Karpas-422 (cell line): ENCODE data around the gene ACOT7. TPM values are rescaled to one million over a fixed set of nuclear protein-coding genes. Genes with fewer than 3 reads are reported as not detected.
"Not testable (repeated sequence)": the region's sequence is repeated elsewhere in the genome, so short reads cannot be mapped to it uniquely, and the experiment has no call there.

Source experiments
- DNase-seq: peaks from one replicate; pipeline ENCODE4 v3.0.0-alpha.2; 2015
- H2AFZ ChIP-seq: fragments of 200-600 bp; sonication (generic); 2 replicates; pipeline ENCODE4 v1.6.1; 2014; ENCODE audit warnings: antibody characterized with exemption, low read length, mixed read lengths
- H3K27ac ChIP-seq: fragments of 200-600 bp; sonication (generic); 2 replicates; pipeline ENCODE4 v1.5.1; 2014; ENCODE audit warnings: mild to moderate bottlenecking, low read length, moderate library complexity
- H3K27me3 ChIP-seq: fragments of 200-600 bp; sonication (generic); 2 replicates; pipeline ENCODE4 v1.6.1; 2014; ENCODE audit warnings: low read length, mixed read lengths
- H3K36me3 ChIP-seq: fragments of 200-600 bp; sonication (generic); 2 replicates; pipeline ENCODE4 v1.6.1; 2014; ENCODE audit warnings: low read length, mixed read lengths; ENCODE audit not compliant: insufficient read depth
- H3K4me1 ChIP-seq: fragments of 200-600 bp; sonication (generic); 2 replicates; pipeline ENCODE4 v1.6.1; 2014; ENCODE audit warnings: mild to moderate bottlenecking, low read length, mixed read lengths
- H3K4me2 ChIP-seq: fragments of 200-600 bp; sonication (generic); 2 replicates; pipeline ENCODE4 v1.6.1; 2014; ENCODE audit warnings: low read length, low read depth, mild to moderate bottlenecking; ENCODE audit not compliant: poor library complexity, severe bottlenecking
- H3K4me3 ChIP-seq: fragments of 200-600 bp; sonication (generic); 2 replicates; pipeline ENCODE4 v1.5.1; 2014; ENCODE audit warnings: mild to moderate bottlenecking, antibody characterized with exemption, low read length, mixed read lengths
- H3K79me2 ChIP-seq: fragments of 200-600 bp; sonication (generic); 2 replicates; pipeline ENCODE4 v1.6.1; 2014; ENCODE audit warnings: mild to moderate bottlenecking, low read length, mixed read lengths
- H3K9ac ChIP-seq: fragments of 200-600 bp; sonication (generic); 2 replicates; pipeline ENCODE4 v1.6.0; 2014; ENCODE audit warnings: low read length
- H3K9me2 ChIP-seq: fragments of 200-600 bp; sonication (generic), shearing (Covaris generic); replicated peaks from 2 replicates; pipeline ENCODE4 v1.6.0; 2014; ENCODE audit warnings: mild to moderate bottlenecking, low read length, moderate library complexity; ENCODE audit not compliant: insufficient read depth
- H3K9me3 ChIP-seq: fragments of 300-700, 200-600 bp; sonication (generic); 2 replicates; pipeline ENCODE4 v1.6.1; 2014; ENCODE audit warnings: low read length, mixed read lengths
- H4K20me1 ChIP-seq: fragments of 200-600 bp; sonication (generic); 2 replicates; pipeline ENCODE4 v1.6.1; 2014; ENCODE audit warnings: mild to moderate bottlenecking, antibody characterized with exemption, low read length, low read depth; ENCODE audit not compliant: insufficient read depth
- total RNA-seq: library from RNA; depleted of rRNA; stranded (reverse); fragments of >200 nt; shearing (Covaris generic); gene quantifications from 2 replicates; pipeline ENCODE4 v1.2.3, GENCODE V29; 2014; ENCODE audit warnings: low replicate concordance

ACOT7 gene
- total RNA-seq, 1 experiment from 2014 or later = 11.8 TPM

DNA sequence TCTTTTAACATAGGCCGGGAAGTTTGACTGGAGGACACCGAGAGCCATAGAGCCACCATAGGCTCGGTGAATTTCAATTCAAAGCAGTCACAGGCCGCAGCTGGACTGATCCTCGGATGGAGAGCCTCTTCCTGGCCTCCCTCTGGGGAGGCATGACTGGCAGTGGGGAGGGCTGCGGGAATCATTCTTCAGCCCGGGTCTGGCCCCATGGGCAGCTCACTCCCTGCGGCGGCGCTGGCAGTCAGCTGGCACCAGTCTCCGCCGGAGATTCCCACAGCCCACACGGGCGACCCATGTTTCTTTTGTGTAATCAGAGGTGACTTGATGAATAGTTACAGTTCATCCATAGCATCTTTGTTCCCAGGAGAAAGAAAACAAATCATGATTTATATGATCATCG is 41.6 kb upstream of the ACOT7 start:
- Histone ChIP-seq H3K79me2 (no peaks in the 10 kb centered on the region), H3K4me1 (peaks cover 3% of the 10 kb centered on the region; the same call in 1 of the 2 replicates), H3K9ac (no peak overlapping the region), H3K4me2 (no peak overlapping the region), H3K9me2 (no peaks in the 10 kb centered on the region), H3K27me3 (no peaks in the 10 kb centered on the region), H3K27ac (no peak overlapping the region), H3K9me3 (no peaks in the 10 kb centered on the region), H2AFZ (no peak overlapping the region), H4K20me1 (0 out of 2 replicates have a peak, but pooled peaks cover 5% of the 10 kb centered on the region), H3K36me3 (no peaks in the 10 kb centered on the region), H3K4me3 (no peak overlapping the region)
- DNase-seq = no peak

DNA sequence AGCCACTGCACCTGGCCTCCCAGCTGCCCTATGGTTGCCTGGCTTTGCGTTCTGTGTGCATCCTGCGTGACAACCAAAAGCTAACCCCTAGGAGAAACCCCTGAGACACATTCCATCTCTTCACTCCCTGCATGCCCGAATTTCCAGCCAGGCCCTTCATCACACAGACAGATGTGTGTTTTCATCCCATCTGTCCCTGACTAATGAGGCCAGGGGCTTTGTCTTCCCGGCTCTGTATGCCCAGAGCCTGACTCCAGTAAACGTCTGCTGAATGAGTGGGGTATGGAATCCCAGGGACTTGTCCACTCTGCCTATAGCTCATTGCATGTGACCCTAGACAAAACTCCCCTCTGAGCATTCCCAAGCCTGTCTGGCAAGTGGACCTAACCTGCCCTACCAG is 40.6 kb upstream of the ACOT7 start:
- Histone ChIP-seq H3K4me1 (peaks cover under 1% of the 10 kb centered on the region; the same call in 1 of the 2 replicates), H3K4me3 (no peak overlapping the region), H3K9me3 (no peaks in the 10 kb centered on the region), H3K79me2 (no peaks in the 10 kb centered on the region), H2AFZ (no peak overlapping the region), H3K27ac (no peak overlapping the region), H3K27me3 (no peaks in the 10 kb centered on the region), H3K9me2 (no peaks in the 10 kb centered on the region), H3K9ac (no peak overlapping the region), H3K4me2 (no peak overlapping the region), H4K20me1 (0 out of 2 replicates have a peak, but pooled peaks cover 5% of the 10 kb centered on the region), H3K36me3 (no peaks in the 10 kb centered on the region)
- no peak for DNase-seq

DNA sequence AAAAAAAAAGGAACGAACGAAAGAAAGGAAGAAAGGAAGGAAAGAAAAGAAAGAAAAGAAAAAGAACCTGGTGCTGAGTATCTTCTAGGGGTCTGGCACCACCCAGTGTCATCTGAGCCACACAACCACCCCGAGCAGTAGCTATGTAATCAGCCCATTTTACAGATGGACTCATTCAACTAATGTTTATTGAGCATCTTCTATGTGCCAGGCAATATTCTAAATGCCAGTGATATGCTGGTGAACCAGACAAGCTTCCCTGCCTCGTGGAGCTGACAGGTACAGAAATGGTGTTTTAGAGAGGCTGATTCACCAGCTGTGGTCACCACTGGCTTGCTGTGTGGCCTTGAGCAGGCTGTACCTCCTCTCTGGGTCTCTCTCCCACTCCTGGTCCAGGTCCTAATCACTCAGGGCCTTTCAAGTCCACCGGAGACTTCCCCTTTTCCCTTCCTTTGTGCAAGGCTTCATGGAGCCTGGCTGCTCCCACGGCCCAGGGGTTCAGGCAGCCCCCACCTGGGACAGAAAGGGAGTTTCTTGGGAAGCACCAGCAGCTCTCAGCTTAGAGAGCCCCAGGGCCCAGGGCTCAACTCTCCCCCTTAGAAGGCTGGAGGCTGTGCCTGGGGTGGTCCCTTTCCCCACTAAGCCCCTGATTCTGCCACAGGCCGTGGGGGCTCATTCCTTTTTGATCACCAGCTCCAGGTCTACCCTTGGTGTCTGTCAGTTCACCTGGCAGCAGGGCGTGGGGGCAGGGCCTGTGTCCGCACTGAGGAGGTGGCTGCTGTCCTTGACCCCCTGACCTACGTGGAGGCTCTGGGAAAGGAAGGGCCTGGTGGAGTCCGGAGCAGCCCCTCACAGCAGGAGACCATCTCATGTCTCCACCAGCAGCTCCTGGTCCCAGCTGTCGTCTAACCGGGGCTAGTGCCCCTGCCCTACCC is 38.3 kb upstream of the ACOT7 start:
- not testable (repeated sequence) for H3K4me2 ChIP-seq

DNA sequence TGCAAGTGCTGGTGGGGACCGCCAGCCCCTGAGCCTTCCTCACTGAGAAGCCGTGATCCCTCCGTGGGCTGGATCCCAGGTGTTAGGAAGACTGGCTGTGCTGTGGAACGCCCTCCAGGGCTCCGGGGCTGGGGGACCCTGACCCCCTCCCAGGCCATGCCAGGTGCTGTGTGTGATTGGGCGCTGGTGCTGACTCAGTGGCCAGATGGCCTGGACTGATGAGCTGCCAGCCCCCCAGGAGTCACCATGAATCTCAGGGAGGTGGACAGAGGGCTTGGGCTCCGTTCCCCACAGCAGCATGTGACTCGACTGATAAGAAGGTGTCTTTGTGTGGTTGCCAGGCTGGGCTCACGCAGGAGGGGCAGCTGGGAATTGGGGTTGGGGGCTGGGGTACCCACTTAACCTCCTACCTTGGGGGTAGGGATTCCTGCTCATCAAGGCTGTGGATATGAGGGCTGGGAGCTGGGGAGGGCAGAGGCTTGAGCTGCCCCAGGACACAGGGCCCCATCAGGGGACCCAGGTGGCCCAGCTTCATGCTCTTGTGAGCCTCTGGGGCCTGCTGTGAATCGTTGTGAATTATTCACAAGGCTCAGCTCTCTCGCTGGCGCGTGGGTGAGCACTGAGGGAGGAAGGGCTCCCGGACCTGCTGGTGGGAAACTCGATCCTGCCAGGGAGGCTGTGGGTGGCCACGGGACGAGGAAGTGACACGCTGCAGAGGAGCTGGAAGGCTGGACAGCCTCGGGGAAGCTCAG is 36.3 kb upstream of the ACOT7 start:
- H3K4me1 ChIP-seq, H3K79me2 ChIP-seq, H3K27ac ChIP-seq, H3K9me3 ChIP-seq, H2AFZ ChIP-seq, H3K9me2 ChIP-seq, H3K36me3 ChIP-seq, H3K9ac ChIP-seq, H3K4me3 ChIP-seq, H3K27me3 ChIP-seq, H4K20me1 ChIP-seq, DNase-seq, H3K4me2 ChIP-seq: not testable (repeated sequence)

More for the DNA sequence above, 38.3 kb upstream of the ACOT7 start:
- H4K20me1 ChIP-seq, H3K9me2 ChIP-seq, H3K27ac ChIP-seq, H3K36me3 ChIP-seq, H3K27me3 ChIP-seq, H2AFZ ChIP-seq, H3K9ac ChIP-seq, H3K4me1 ChIP-seq, H3K79me2 ChIP-seq, DNase-seq, H3K9me3 ChIP-seq, H3K4me3 ChIP-seq: not testable (repeated sequence)

DNA sequence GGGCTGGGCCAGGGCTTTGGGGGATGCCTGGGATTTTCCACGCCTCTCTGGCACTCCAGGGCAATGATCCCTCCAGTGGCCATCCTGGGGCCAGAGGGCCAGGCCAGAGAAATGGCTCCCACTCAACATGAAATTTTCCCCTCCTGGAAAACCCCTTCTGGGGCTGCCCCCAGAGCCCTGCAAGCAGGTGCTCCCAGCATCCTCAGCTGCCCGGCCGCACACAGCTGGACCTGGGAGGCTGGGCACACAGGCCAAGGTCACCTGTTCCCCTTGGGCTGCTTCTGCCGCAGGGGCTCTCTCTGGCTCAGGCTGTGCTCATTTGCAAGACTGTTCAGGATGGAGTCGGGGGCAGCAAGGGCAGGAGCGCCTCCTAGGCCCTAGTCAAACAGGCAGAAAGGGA is 34.9 kb upstream of the ACOT7 start:
- not testable (repeated sequence) for H3K4me1 ChIP-seq, H3K9me3 ChIP-seq, H3K27me3 ChIP-seq, H3K9ac ChIP-seq, H2AFZ ChIP-seq, H3K9me2 ChIP-seq, DNase-seq, H3K4me3 ChIP-seq, H3K79me2 ChIP-seq, H3K4me2 ChIP-seq, H3K36me3 ChIP-seq, H3K27ac ChIP-seq, H4K20me1 ChIP-seq

DNA sequence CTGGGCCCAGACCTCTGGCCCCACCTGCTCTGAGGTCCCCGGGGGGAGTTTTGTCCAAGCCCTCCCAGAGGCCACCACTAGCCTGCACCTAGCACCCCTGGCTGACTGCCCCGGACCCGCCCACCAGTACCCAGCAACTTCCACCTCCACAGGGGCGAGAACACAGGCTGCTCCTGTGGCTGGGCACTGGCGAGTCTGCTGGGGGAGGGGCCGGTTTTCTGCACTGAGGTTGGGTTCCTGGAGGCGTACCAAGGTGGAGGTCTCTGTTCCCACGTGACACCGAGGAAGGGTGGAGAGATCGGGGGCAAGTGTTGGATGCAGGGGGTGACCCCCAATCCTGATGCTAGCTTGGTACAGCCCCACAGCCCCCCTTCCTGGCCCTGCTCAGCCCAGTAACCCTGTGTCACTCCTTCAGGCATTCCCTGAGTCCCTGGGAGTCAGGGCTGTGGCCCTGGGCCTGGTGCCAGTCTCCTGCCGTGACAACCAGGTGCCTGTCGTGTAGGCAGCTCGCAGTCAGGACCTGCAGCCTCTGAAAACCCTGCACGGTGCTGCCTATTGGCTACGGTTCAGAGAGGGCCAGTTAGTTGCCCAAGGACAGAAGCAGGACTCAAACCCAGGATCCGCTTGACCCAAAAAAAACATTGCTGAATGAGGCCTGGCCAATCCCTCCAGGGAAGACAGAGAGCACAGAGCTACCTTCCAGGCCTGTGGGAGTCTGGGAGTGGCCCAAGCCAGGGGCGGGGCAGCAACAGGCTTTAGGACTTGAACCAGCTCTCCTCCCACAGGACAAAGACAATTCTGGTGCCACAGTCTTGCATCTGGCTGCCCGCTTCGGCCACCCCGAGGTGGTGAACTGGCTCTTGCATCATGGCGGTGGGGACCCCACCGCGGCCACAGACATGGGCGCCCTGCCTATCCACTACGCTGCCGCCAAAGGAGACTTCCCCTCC is 34.1 kb upstream of the ACOT7 start:
- no peak overlapping the region for H2AFZ ChIP-seq
- no peaks in the 10 kb centered on the region for H3K9me2 ChIP-seq
- no peaks in the 10 kb centered on the region; the same call in 1 of the 2 replicates for H3K4me1 ChIP-seq
- no peaks in the 10 kb centered on the region for H3K9me3 ChIP-seq
- no peak for DNase-seq
- H3K9ac ChIP-seq = no peak overlapping the region
- H4K20me1 ChIP-seq = no peaks in the 10 kb centered on the region
- H3K79me2 ChIP-seq = no peaks in the 10 kb centered on the region
- no peaks in the 10 kb centered on the region for H3K27me3 ChIP-seq
- no peak overlapping the region for H3K4me3 ChIP-seq
- no peak overlapping the region for H3K27ac ChIP-seq
- no peak overlapping the region for H3K4me2 ChIP-seq
- no peaks in the 10 kb centered on the region for H3K36me3 ChIP-seq

DNA sequence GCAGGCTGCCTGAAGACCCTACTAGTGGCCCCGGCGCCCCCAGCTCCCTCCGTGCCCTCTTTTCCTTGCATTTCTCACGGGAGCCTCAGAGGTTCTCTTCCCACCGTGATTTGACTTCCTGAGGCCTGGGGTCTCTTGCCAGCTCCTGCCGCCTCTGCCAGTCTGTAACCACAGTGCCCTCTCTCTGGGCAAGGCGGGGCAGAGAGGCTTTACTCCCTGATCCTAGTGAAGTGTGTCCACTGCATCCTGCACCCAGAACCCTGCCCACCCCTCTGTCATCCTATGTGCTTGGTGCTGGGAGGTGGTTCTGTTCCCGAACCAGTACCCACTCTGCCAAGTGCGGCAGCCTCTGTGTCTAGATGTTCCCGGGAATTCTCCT is 33.4 kb upstream of the ACOT7 start:
- Histone ChIP-seq H3K9me3 (no peaks in the 10 kb centered on the region), H3K4me2 (no peak overlapping the region), H3K79me2 (no peaks in the 10 kb centered on the region), H3K36me3 (no peaks in the 10 kb centered on the region), H3K9ac (no peak overlapping the region), H3K27me3 (no peaks in the 10 kb centered on the region), H2AFZ (no peak overlapping the region), H3K9me2 (no peaks in the 10 kb centered on the region), H3K4me1 (no peaks in the 10 kb centered on the region; the same call in 1 of the 2 replicates), H3K27ac (no peak overlapping the region), H3K4me3 (no peak overlapping the region), H4K20me1 (no peaks in the 10 kb centered on the region)
- no peak for DNase-seq
